HepG2 (cell line): ENCODE measurements around the gene PMFBP1. TPM values are rescaled to one million over a fixed set of nuclear protein-coding genes. Genes with fewer than 3 reads are reported as not detected.
A peak's percentile ranks its signal among the peaks of the same experiment; 100 is the strongest.

ENCODE experiments used
- CENPT ChIP-seq: sonication (generic); formaldehyde crosslinking; IDR thresholded peaks from 2 replicates; pipeline ENCODE4 v1.8.0; 2022; ENCODE audit warnings: low read depth, mild to moderate bottlenecking, moderate library complexity, missing genetic modification reagents
- FLYWCH1 ChIP-seq: sonication (generic); formaldehyde crosslinking; IDR thresholded peaks from 2 replicates; pipeline ENCODE4 v1.8.1; 2023; ENCODE audit warnings: mild to moderate bottlenecking, missing genetic modification reagents
- GATAD2A ChIP-seq: IDR thresholded peaks from 2 replicates; pipeline ENCODE4 v1.6.1; 2016
- JUND ChIP-seq: sonication (generic); formaldehyde crosslinking; IDR thresholded peaks from 2 replicates; pipeline ENCODE4 v1.8.0; 2022; ENCODE audit warnings: mild to moderate bottlenecking, missing genetic modification reagents
- KLF9 ChIP-seq: IDR thresholded peaks from 2 replicates; pipeline ENCODE4 v1.6.1; 2016; ENCODE audit warnings: low read depth
- NFE2L1 ChIP-seq: sonication (generic); formaldehyde crosslinking; IDR thresholded peaks from 2 replicates; pipeline ENCODE4 v1.4.0; 2020; ENCODE audit warnings: missing genetic modification reagents, mild to moderate bottlenecking, borderline replicate concordance
- PLRG1 ChIP-seq: fragments of 450-650 bp; conservative IDR thresholded peaks from 2 replicates; pipeline ENCODE4 v1.6.1; 2016
- PRDM15 ChIP-seq: sonication (generic); formaldehyde crosslinking; IDR thresholded peaks from 2 replicates; pipeline ENCODE4 v1.4.0; 2020; ENCODE audit warnings: missing genetic modification reagents
- TERF1 ChIP-seq: sonication (generic); formaldehyde crosslinking; IDR thresholded peaks from 2 replicates; pipeline ENCODE4 v1.8.0; 2022; ENCODE audit warnings: mild to moderate bottlenecking, missing genetic modification reagents, moderate library complexity
- ZFP36L1 ChIP-seq: sonication (generic); formaldehyde crosslinking; IDR thresholded peaks from 2 replicates; pipeline ENCODE4 v1.8.0; 2022; ENCODE audit warnings: mild to moderate bottlenecking, missing genetic modification reagents, moderate library complexity
- ZFP41 ChIP-seq: sonication (generic); formaldehyde crosslinking; IDR thresholded peaks from 2 replicates; pipeline ENCODE4 v1.4.0; 2020; ENCODE audit warnings: mild to moderate bottlenecking, missing genetic modification reagents, borderline replicate concordance
- ZFY ChIP-seq: sonication (generic); formaldehyde crosslinking; IDR thresholded peaks from 2 replicates; pipeline ENCODE4 v1.4.0; 2020; ENCODE audit warnings: missing genetic modification reagents
- ZNF205 ChIP-seq: IDR thresholded peaks from 2 replicates; pipeline ENCODE4 v1.6.1; 2018; ENCODE audit warnings: missing biosample characterization, missing genetic modification reagents
- ZNF629 ChIP-seq: sonication (generic); formaldehyde crosslinking; conservative IDR thresholded peaks from 2 replicates; pipeline ENCODE4 v1.5.0; 2020; ENCODE audit warnings: missing genetic modification reagents
- ZNF850 ChIP-seq: sonication (generic); formaldehyde crosslinking; conservative IDR thresholded peaks from 2 replicates; pipeline ENCODE4 v1.9.0; 2021; ENCODE audit warnings: mild to moderate bottlenecking, missing genetic modification reagents
- polyA plus RNA-seq, 8 experiments: library from polyadenylated mRNA; depleted of rRNA in 3 of 8; stranded (reverse) in 7 of 8; unstranded in 1 of 8; fragments of >200 nt; fragmentation: Illumina TruSeq in 4 of 8; extraction: Trizol in 4 of 8; gene quantifications; 2 replicates each; pipeline versions ENCODE4 v1.2.1 to v1.2.3, GENCODE V29; 2011 to 2016; ENCODE audit warnings: low read depth in 4 of 8, missing spikeins in 1 of 8, mixed read lengths in 1 of 8; ENCODE audit not compliant: insufficient read depth in 1 of 8
- total RNA-seq, 5 experiments: library from RNA; depleted of rRNA; stranded (reverse); fragments of >200 nt; fragmentation: Illumina TruSeq; extraction: Trizol; gene quantifications; 2 replicates each; pipeline ENCODE4 v1.2.3, GENCODE V29; 2016; ENCODE audit warnings: low read depth in 1 of 5
- TF ChIP-seq, protein P1 (sequence below), 2 experiments: sonication (generic) in 1 of 2; formaldehyde crosslinking in 1 of 2; IDR thresholded peaks; 2 replicates each; pipeline versions ENCODE4 v1.5.1 to v1.6.1; 2011 to 2020; ENCODE audit warnings: borderline replicate concordance in 1 of 2, low read depth in 1 of 2, low read length in 1 of 2, mild to moderate bottlenecking in 1 of 2, missing genetic modification reagents in 1 of 2, moderate library complexity in 1 of 2
- TF ChIP-seq, protein P2 (sequence below): sonication (generic); formaldehyde crosslinking; IDR thresholded peaks from 2 replicates; pipeline ENCODE4 v1.5.0; 2020; ENCODE audit warnings: mild to moderate bottlenecking, low read depth, missing genetic modification reagents, borderline replicate concordance
- TF ChIP-seq, protein P3 (sequence below): IDR thresholded peaks from 2 replicates; pipeline ENCODE4 v1.6.1; 2016; ENCODE audit warnings: low read depth
- TF ChIP-seq, protein P4 (sequence below): sonication (generic); formaldehyde crosslinking; IDR thresholded peaks from 2 replicates; pipeline ENCODE4 v1.8.1; 2023; ENCODE audit warnings: mild to moderate bottlenecking, moderate library complexity, missing genetic modification reagents
- TF ChIP-seq, protein P5 (sequence below): sonication (generic); formaldehyde crosslinking; IDR thresholded peaks from 2 replicates; pipeline ENCODE4 v1.8.0; 2022; ENCODE audit warnings: mild to moderate bottlenecking, missing genetic modification reagents, moderate library complexity

The PMFBP1 gene
- total and polyA plus RNA-seq, 2 of the 13 experiments (the other 11 are each of a cell fraction or from before 2014, with no cell fraction given) = 1.9 to 3.8 TPM

GRCh38 chr16:72099377-72099818 is 72.6 kb downstream of the PMFBP1 start (continued):
- TF ChIP-seq, protein P1, sequence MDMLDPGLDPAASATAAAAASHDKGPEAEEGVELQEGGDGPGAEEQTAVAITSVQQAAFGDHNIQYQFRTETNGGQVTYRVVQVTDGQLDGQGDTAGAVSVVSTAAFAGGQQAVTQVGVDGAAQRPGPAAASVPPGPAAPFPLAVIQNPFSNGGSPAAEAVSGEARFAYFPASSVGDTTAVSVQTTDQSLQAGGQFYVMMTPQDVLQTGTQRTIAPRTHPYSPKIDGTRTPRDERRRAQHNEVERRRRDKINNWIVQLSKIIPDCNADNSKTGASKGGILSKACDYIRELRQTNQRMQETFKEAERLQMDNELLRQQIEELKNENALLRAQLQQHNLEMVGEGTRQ (IDR thresholded peaks at IDR 0.05; ENCODE audit: low read depth, low read length) = no peak
- TF ChIP-seq, protein P1 (CRISPR knock-in tag; IDR thresholded peaks at IDR 0.05; ENCODE audit: borderline replicate concordance) = no peak
- TF ChIP-seq NFE2L1 (no peak), PLRG1 (no peak), ZFP36L1 (no peak), JUND (CRISPR knock-in tag) (no peak), KLF9 (no peak), GATAD2A (CRISPR knock-in tag) (no peak), ZFY (no peak), TERF1 (CRISPR knock-in tag) (no peak), ZNF205 (CRISPR knock-in tag) (no peak), ZNF850 (CRISPR knock-in tag) (no peak), CENPT (CRISPR knock-in tag) (0 out of 2 replicates have a peak, but pooled peaks have one; percentile 31), ZNF629 (CRISPR knock-in tag) (no peak), ZFP41 (CRISPR knock-in tag) (no peak), PRDM15 (CRISPR knock-in tag) (no peak), FLYWCH1 (no peak)
- TF ChIP-seq, protein P2, sequence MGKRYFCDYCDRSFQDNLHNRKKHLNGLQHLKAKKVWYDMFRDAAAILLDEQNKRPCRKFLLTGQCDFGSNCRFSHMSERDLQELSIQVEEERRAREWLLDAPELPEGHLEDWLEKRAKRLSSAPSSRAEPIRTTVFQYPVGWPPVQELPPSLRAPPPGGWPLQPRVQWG (CRISPR knock-in tag) = no peak
- TF ChIP-seq, protein P3, sequence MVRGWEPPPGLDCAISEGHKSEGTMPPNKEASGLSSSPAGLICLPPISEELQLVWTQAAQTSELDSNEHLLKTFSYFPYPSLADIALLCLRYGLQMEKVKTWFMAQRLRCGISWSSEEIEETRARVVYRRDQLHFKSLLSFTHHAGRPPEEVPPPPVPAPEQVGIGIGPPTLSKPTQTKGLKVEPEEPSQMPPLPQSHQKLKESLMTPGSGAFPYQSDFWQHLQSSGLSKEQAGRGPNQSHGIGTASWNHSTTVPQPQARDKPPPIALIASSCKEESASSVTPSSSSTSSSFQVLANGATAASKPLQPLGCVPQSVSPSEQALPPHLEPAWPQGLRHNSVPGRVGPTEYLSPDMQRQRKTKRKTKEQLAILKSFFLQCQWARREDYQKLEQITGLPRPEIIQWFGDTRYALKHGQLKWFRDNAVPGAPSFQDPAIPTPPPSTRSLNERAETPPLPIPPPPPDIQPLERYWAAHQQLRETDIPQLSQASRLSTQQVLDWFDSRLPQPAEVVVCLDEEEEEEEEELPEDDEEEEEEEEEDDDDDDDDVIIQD = no peak
- TF ChIP-seq, protein P4, sequence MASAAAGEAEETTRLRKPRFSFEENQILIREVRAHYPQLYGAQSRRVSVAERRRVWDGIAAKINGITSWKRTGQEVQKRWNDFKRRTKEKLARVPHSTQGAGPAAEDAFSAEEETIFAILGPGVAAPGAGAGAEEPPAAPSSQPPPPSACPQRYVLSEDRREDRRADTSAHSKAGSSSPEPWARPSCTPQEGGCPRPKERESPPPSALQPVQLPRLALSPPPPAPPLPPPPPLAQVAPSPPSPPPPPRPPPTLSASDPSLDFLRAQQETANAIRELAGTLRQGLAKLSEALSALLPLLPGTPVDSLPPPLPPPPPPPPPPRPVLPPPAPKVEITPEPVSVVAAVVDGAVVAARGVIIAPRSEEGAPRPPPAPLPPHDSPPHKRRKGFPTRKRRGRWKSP = no peak
- TF ChIP-seq, protein P5, sequence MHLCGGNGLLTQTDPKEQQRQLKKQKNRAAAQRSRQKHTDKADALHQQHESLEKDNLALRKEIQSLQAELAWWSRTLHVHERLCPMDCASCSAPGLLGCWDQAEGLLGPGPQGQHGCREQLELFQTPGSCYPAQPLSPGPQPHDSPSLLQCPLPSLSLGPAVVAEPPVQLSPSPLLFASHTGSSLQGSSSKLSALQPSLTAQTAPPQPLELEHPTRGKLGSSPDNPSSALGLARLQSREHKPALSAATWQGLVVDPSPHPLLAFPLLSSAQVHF = no peak
